VCaP (cell line): ENCODE measurements around the gene HMHB1.

Experiments used
- H3K27ac ChIP-seq: fragments of 450-650 bp; 2 replicates; pipeline ENCODE4 v1.5.1; 2017
- CTCF ChIP-seq: fragments of 450-650 bp; conservative IDR thresholded peaks from 2 replicates; pipeline ENCODE4 v1.5.1; 2017; ENCODE audit warnings: mild to moderate bottlenecking, moderate library complexity

The HMHB1 gene

DNA sequence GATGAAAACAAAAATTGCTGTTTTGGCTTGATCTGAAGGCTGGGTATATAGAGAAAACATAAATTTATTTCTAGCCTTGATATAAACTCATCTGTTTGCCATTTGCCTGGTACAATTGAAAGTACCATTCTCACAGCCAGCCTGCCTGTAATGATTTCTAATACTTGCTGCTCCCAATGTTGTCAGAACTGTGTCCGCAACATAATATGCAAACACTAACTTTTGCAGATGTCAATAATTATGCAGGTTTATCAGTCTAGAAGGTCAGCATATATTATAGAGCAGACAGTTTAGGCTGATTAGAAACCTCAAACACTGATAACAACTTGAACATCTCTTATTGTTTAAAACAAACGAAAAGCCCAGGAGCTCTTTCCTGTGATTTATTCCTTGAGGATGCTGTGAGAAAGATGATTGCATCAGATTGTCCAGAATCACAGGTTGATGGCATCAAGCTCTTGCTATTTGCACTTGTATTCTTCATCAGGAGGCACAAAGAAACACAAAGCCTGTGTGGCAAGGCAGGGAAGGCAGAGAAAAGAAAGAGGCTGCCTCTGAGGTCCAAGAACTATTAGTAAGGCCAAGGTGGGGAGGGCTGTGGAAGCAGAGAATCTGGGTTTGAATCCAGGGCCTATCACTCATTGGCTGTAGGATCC lies 21.4 kb upstream of the HMHB1 start:
- H3K27ac ChIP-seq: peak overlapping the region; percentile 27; the same call in 1 of the 2 replicates
- no peak for TF ChIP-seq CTCF

GRCh38 chr5:143791848-143792731 lies 19.9 kb upstream of the HMHB1 start:
- no peak for TF ChIP-seq CTCF
- no peak overlapping the region for H3K27ac ChIP-seq

GRCh38 chr5:143793249-143793648 lies 18.7 kb upstream of the HMHB1 start:
- no peak for TF ChIP-seq CTCF
- H3K27ac ChIP-seq: no peak overlapping the region

DNA sequence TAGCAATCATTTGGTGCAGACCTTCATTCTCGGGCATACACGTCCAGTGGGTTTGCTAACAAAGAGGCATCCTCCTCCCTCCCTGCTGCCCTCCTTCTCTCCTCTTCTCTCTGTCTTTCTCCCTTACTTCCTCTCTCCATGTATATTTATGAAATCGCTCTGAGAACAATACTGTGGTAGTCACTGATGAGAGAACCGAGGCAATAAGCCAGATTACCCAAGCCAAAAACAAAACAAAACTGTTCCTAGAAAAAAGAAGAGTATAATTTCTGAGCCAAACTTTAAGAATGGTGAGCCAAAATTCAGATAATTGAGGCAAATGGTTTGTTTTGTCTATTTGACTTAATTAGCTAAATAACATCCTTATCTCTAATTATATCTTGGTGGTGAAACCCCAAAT lies 15.8 kb upstream of the HMHB1 start:
- TF ChIP-seq CTCF: no peak
- H3K27ac ChIP-seq: no peak overlapping the region

- H3K27ac ChIP-seq: no peak overlapping the region
- TF ChIP-seq CTCF: no peak
Observed at GRCh38 chr5:143796753-143797152, 15.2 kb upstream of the HMHB1 start.

- TF ChIP-seq CTCF: no peak
- no peak overlapping the region for H3K27ac ChIP-seq
Observed at GRCh38 chr5:143800715-143801114, 11.2 kb upstream of the HMHB1 start.

DNA sequence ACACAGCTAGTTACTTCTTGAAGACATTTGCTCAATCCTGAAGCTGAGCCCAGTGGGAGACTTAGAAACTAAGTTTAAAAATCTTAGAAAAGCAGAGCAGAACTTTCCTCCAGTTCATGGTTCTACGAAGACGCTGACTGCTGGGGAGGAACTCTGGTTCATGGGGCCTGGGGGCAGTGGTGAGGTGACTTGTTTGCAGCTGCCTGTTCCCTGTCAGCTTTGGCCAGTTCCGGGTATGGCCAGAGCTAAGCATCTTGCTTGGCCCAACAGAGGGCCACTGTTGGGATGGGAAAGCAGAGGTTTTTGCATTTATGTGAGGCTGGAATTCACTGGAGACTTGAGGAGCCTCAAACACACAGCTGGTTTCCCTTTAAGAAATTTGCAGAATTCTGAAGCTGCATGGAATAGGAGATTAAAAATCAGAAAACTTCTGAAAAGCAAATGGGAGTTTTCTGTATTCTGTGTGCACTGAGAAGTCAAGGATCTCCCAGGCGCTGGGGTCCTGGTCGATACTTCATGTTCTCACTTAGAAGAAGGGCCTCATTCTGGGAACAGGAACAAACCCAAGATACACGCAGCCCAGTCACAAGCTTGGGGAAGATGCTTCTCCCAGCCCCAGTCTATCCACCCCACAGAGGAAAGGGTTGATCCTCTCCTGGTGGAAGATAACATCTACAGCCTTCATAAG lies 10.6 kb upstream of the HMHB1 start:
- TF ChIP-seq CTCF: no peak
- no peak overlapping the region for H3K27ac ChIP-seq
